ENCODE results near the gene ARFGAP1. TPM values are rescaled to one million over a fixed set of nuclear protein-coding genes. Genes with fewer than 3 reads are reported as not detected.

Gene ARFGAP1
- total and polyA plus RNA-seq, 2 of the 8 experiments (the other 6 are each of a cell fraction or from before 2014, with no cell fraction given) = 93.7 to 100 TPM

DNA sequence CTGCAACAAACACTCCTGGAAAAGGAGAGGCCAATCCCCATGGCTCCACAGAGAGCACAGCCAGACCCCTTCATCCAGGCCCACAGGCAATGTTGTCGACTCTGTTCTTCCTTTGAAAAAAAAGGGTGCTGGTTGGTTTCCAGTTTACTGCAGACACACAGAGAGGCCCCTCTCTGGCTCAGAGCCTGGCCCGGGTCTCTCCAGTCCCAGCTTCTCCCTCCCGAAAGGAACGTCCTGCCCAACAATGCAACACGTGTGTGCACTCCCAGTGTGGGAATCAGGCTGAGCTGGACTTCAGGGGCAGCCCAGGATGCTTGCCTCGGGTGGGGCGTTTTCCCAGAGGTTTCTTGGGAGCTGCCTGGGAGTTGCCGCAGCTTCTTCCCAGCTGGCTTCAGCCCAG lies 13.8 kb upstream of the ARFGAP1 start:
- H3K9ac ChIP-seq (replicated peaks in 1 of 4; ENCODE audit: extremely low read depth in 1 of 4, low read depth in 3 of 4, low read length in 3 of 4) = no peak overlapping the region
- FAIRE-seq (no peak), DNase-seq (ENCODE audit: low read depth in 1 of 2, low spot score in 2 of 2) (no peak)
- no peaks in the 10 kb centered on the region for H3K9me3 ChIP-seq (ENCODE audit: insufficient read depth in 2 of 2, low read depth in 1 of 2, low read length in 1 of 2)
- H2BK120ac ChIP-seq (replicated peaks; ENCODE audit: low read depth, low read length) = no peak overlapping the region
- no peak overlapping the region for H2AK5ac ChIP-seq (ENCODE audit: low read depth, low read length)
- no peak overlapping the region for H4K91ac ChIP-seq (replicated peaks; ENCODE audit: insufficient read length, low read length)
- no peak overlapping the region for H2BK20ac ChIP-seq (ENCODE audit: low read length)
- no peak overlapping the region for H3K4me2 ChIP-seq (ENCODE audit: insufficient read depth in 1 of 2, low read depth in 2 of 2, low read length in 2 of 2)
- H3K56ac ChIP-seq (replicated peaks; ENCODE audit: insufficient read length, low read depth, low read length) = no peak overlapping the region
- H3K27ac ChIP-seq (ENCODE audit: low read depth, low read length) = no peak overlapping the region
- H3K23ac ChIP-seq (ENCODE audit: insufficient read length) = no peak overlapping the region
- peaks cover 2 to 31% (median 21%) of the 10 kb centered on the region in 4 experiments; a peak in 6 of 7 replicates for H3K27me3 ChIP-seq (replicated peaks in 1 of 4; ENCODE audit: control insufficient read depth in 3 of 4, extremely low read depth in 1 of 4, insufficient read depth in 3 of 4, low read length in 3 of 4)
- no peak overlapping the region for H2AFZ ChIP-seq (ENCODE audit: low read length)
- H3K14ac ChIP-seq (ENCODE audit: insufficient read length) = no peak overlapping the region
- WGBS, 2 experiments (ENCODE audit: extremely low coverage in 1 of 2, insufficient coverage in 1 of 2, insufficient read length in 1 of 2, insufficient replicate concordance in 2 of 2, low coverage in 1 of 2, low lambda C conversion rate in 2 of 2, missing lambda C conversion rate in 1 of 2) = 88% methylated on average over 7 of the region's 8 CpGs; no CpG with 5 or more reads in 1 of the 2 experiments
- H2BK15ac ChIP-seq (ENCODE audit: low read length) = no peak overlapping the region
- ChIA-PET POLR2A (ENCODE audit: partially characterized antibody) (interaction anchor here (1.1 to 1.6 kb wide), 3 partner anchors 24 to 33 kb away, joined by 3 to 4 read pairs (median 3); no protein-coding TSS in a partner anchor), CTCF (ENCODE audit: partially characterized antibody) (interaction anchor here (0.9 to 4.1 kb wide), 6 partner anchors 11 to 49 kb away, joined by 3 to 40 read pairs (median 12); no protein-coding TSS in a partner anchor)
- H3K23me2 ChIP-seq (ENCODE audit: low read depth, low read length) = peaks cover 11% of the 10 kb centered on the region; the same call in 1 of the 2 replicates
- H3K79me1 ChIP-seq (ENCODE audit: low read depth, low read length) = no peaks in the 10 kb centered on the region
- no peak overlapping the region; the same call in 1 of the 2 replicates for H4K8ac ChIP-seq (ENCODE audit: extremely low read depth, insufficient read depth, low read length)
- H2BK12ac ChIP-seq (ENCODE audit: low read depth, low read length) = no peak overlapping the region
- no peak overlapping the region for H2BK5ac ChIP-seq (ENCODE audit: low read depth, low read length)
- TF ChIP-seq YY1 (IDR thresholded peaks at IDR 0.05; ENCODE audit: low read depth, low read length) = no peak
- no peak for TF ChIP-seq CTCF (IDR thresholded peaks at IDR 0.05; ENCODE audit: control extremely low read depth in 1 of 3, insufficient read depth in 1 of 3, low read depth in 1 of 3, low read length in 3 of 3)
- TF ChIP-seq JUN (IDR thresholded peaks at IDR 0.05; ENCODE audit: low read depth, low read length) = no peak
- no peak for TF ChIP-seq FOSL1 (IDR thresholded peaks at IDR 0.05; ENCODE audit: insufficient read depth, low read depth, low read length)
- TF ChIP-seq USF2 (IDR thresholded peaks at IDR 0.05; ENCODE audit: low read length) = no peak
- H4K5ac ChIP-seq (ENCODE audit: insufficient read length, low read depth, low read length) = no peak overlapping the region
- no peaks in the 10 kb centered on the region; a peak in 1 of 8 replicates for H3K36me3 ChIP-seq (ENCODE audit: control insufficient read depth in 2 of 4, insufficient read depth in 4 of 4, low read length in 3 of 4)
- H4K20me1 ChIP-seq (replicated peaks in 1 of 2; ENCODE audit: control insufficient read depth in 1 of 2, insufficient read depth in 2 of 2, low read length in 2 of 2) = peaks cover 0 to 4% of the 10 kb centered on the region in 2 experiments
- no peak overlapping the region for H3K4me3 ChIP-seq (ENCODE audit: extremely low read depth in 1 of 4, insufficient read depth in 2 of 4, low read depth in 3 of 4, low read length in 4 of 4)
- H3K79me2 ChIP-seq (ENCODE audit: control insufficient read depth in 1 of 2, insufficient read depth in 2 of 2, low read length in 2 of 2) = no peaks in the 10 kb centered on the region
- no peak overlapping the region for H3K18ac ChIP-seq (ENCODE audit: extremely low read depth, low read length)
- H3K4ac ChIP-seq (replicated peaks; ENCODE audit: insufficient read length, low read depth, low read length) = no peak overlapping the region
- peaks cover 2 to 14% (median 8%) of the 10 kb centered on the region in 4 experiments for H3K4me1 ChIP-seq (replicated peaks in 1 of 4; ENCODE audit: control insufficient read depth in 3 of 4, insufficient read depth in 4 of 4, low read length in 3 of 4)
